NCI-H187 (cell line): ENCODE measurements around the gene HPCA.

Experiments used
- DNase-seq, 2 experiments: peaks; one replicate each; lab custom pipeline; 2025; lab: John Stamatoyannopoulos, UW

The HPCA gene

GRCh38 chr1:32889731-32890278, 3.5 kb downstream of the HPCA start:
- DNase-seq: no peak

- no peak for DNase-seq
Measured at GRCh38 chr1:32890516-32891240, 4.4 kb downstream of the HPCA start.

- DNase-seq: no peak
Measured at GRCh38 chr1:32891241-32891570, 4.9 kb downstream of the HPCA start.

- DNase-seq: no peak
Measured at GRCh38 chr1:32891630-32892029, 5.3 kb downstream of the HPCA start.

- DNase-seq: no peak
Measured at GRCh38 chr1:32892368-32893197, 6.3 kb downstream of the HPCA start.

- DNase-seq: no peak
Measured at GRCh38 chr1:32893198-32894018, 7.1 kb downstream of the HPCA start.

GRCh38 chr1:32894019-32894600, 7.8 kb downstream of the HPCA start:
- DNase-seq: no peak

- DNase-seq: no peak
Measured at GRCh38 chr1:32894681-32895080, 8.4 kb downstream of the HPCA start.

GRCh38 chr1:32895325-32896215, 9.3 kb downstream of the HPCA start:
- no peak for DNase-seq

- DNase-seq: no peak
Measured at GRCh38 chr1:32896451-32896850, 10.2 kb downstream of the HPCA start.

GRCh38 chr1:32897082-32898049, 11.1 kb downstream of the HPCA start:
- no peak for DNase-seq

- DNase-seq: no peak
Measured at GRCh38 chr1:32898056-32898455, 11.8 kb downstream of the HPCA start.

GRCh38 chr1:32898958-32899357, 12.7 kb downstream of the HPCA start:
- DNase-seq: no peak

GRCh38 chr1:32899586-32900296, 13.4 kb downstream of the HPCA start:
- DNase-seq: no peak

GRCh38 chr1:32900371-32900955, 14.2 kb downstream of the HPCA start:
- no peak for DNase-seq

GRCh38 chr1:32900956-32901822, 14.9 kb downstream of the HPCA start, which contains the start of gene TMEM54:
Gene TMEM54 (minus strand): TSS chr1:32901389. CDS start chr1:32901238, 151 bp downstream.
- DNase-seq: no peak

- DNase-seq: no peak
Measured at GRCh38 chr1:32901823-32902534, 15.7 kb downstream of the HPCA start.
